Ascending aorta (tissue), 2 donors: Measurements from ENCODE around the gene LDB1. TPM values are rescaled to one million over a fixed set of nuclear protein-coding genes. Genes with fewer than 3 reads are reported as not detected.
A peak's percentile ranks its signal among the peaks of the same experiment; 100 is the strongest.

ENCODE experiments used
- DNase-seq, 2 donors: peaks; one replicate each; pipeline ENCODE4 v3.0.0-alpha.2; 2019; ENCODE audit warnings: low spot score in 2 of 2
- H3K27ac ChIP-seq, 2 donors: fragments of 200-600 bp; sonication (generic); one replicate each; pipeline ENCODE4 v1.5.1; 2016 to 2017; ENCODE audit warnings: mild to moderate bottlenecking in 1 of 2
- H3K27me3 ChIP-seq: fragments of 200-600 bp; sonication (generic); one replicate; pipeline ENCODE4 v1.5.1; 2017
- H3K36me3 ChIP-seq, 2 donors: fragments of 200-600 bp; sonication (generic); one replicate each; pipeline ENCODE4 v1.5.1; 2016
- H3K4me1 ChIP-seq, 2 donors: fragments of 200-600 bp; sonication (generic); one replicate each; pipeline ENCODE4 v1.5.1; 2016 to 2017; ENCODE audit warnings: mild to moderate bottlenecking in 1 of 2
- H3K4me3 ChIP-seq, 2 donors: fragments of 200-600 bp; sonication (generic); one replicate each; pipeline ENCODE4 v1.5.1; 2016 to 2017; ENCODE audit warnings: mild to moderate bottlenecking in 1 of 2
- H3K9me3 ChIP-seq, 2 donors: fragments of 200-600 bp; sonication (generic); one replicate each; pipeline ENCODE4 v1.5.1; 2016
- CTCF ChIP-seq, 3 experiments: fragments of 200-600 bp in 2 of 3; fragments of 450-650 bp in 1 of 3; sonication (generic) in 2 of 3; IDR thresholded peaks; one replicate each; pipeline ENCODE4 v1.5.1; 2016 to 2019; ENCODE audit warnings: antibody characterized with exemption in 3 of 3, mild to moderate bottlenecking in 1 of 3, moderate library complexity in 1 of 3
- intact Hi-C: fragments of 100-400 bp; cut with DNase I; formaldehyde crosslinking; loops from one replicate; pipeline ENCODE4 v1.15.1; 2023
- total RNA-seq: library from RNA; depleted of rRNA; stranded (reverse); fragments of >200 nt; gene quantifications from one replicate; pipeline ENCODE4 v1.1.0, GENCODE V29; 2016

The LDB1 gene
- total RNA-seq, 1 donor from 2014 or later: 29.8 TPM

GRCh38 chr10:102157224-102157623, 37.1 kb upstream of the LDB1 start:
- H3K4me1 ChIP-seq: peaks cover 8 to 11% of the 10 kb centered on the region in 2 donors
- DNase-seq: no peak
- intact Hi-C loops: no loop called here

GRCh38 chr10:102154466-102155116, 34.4 kb upstream of the LDB1 start:
- peaks cover 40 to 54% of the 10 kb centered on the region in 2 donors for H3K36me3 ChIP-seq

More at GRCh38 chr10:102157224-102157623, 37.1 kb upstream of the LDB1 start:
- Histone ChIP-seq H3K9me3 (no peaks in the 10 kb centered on the region), H3K27me3 (no peaks in the 10 kb centered on the region), H3K36me3 (peaks cover 56 to 65% of the 10 kb centered on the region in 2 donors), H3K27ac (no peak overlapping the region), H3K4me3 (no peak overlapping the region)
- TF ChIP-seq CTCF (IDR thresholded peaks at IDR 0.05): no peak

GRCh38 chr10:102153093-102153620, 33.0 kb upstream of the LDB1 start:
- peak overlapping the region; percentile 65 to 73 for H3K4me3 ChIP-seq
- intact Hi-C loops: loop anchor here (5.0 kb wide), 1 partner anchor 36 kb away; no protein-coding TSS in a partner anchor
- H3K9me3 ChIP-seq: no peaks in the 10 kb centered on the region
- H3K27ac ChIP-seq: peak overlapping the region; percentile 86 to 93
- peaks cover 40 to 54% of the 10 kb centered on the region in 2 donors for H3K36me3 ChIP-seq
- DNase-seq: no peak
- H3K27me3 ChIP-seq: no peaks in the 10 kb centered on the region
- no peak for TF ChIP-seq CTCF (IDR thresholded peaks at IDR 0.05)
- peaks cover 8 to 16% of the 10 kb centered on the region in 2 donors for H3K4me1 ChIP-seq

More at GRCh38 chr10:102154466-102155116, 34.4 kb upstream of the LDB1 start:
- H3K27ac ChIP-seq: no peak overlapping the region
- no peak overlapping the region for H3K4me3 ChIP-seq
- TF ChIP-seq CTCF (IDR thresholded peaks at IDR 0.05): no peak
- intact Hi-C loops: loop anchor here (5.0 kb wide), 1 partner anchor 37 kb away; no protein-coding TSS in a partner anchor
- H3K9me3 ChIP-seq: no peaks in the 10 kb centered on the region
- no peak for DNase-seq
- H3K27me3 ChIP-seq: no peaks in the 10 kb centered on the region
- H3K4me1 ChIP-seq: peaks cover 8 to 16% of the 10 kb centered on the region in 2 donors

GRCh38 chr10:102152545-102152890, 32.4 kb upstream of the LDB1 start:
- Histone ChIP-seq H3K36me3 (peaks cover 40 to 51% of the 10 kb centered on the region in 2 donors), H3K27me3 (no peaks in the 10 kb centered on the region), H3K27ac (peak overlapping the region; percentile 86 to 93), H3K4me3 (peak overlapping the region; percentile 65 to 73), H3K9me3 (no peaks in the 10 kb centered on the region), H3K4me1 (peaks cover 8 to 16% of the 10 kb centered on the region in 2 donors)
- intact Hi-C loops: loop anchor here (1.0 to 5.0 kb wide), 7 partner anchors 20 to 350 kb away; partner anchors contain the start of genes ACTR1A, CUEDC2, FBXL15 and GBF1
- no peak for TF ChIP-seq CTCF (IDR thresholded peaks at IDR 0.05)
- DNase-seq: no peak

- Histone ChIP-seq H3K4me1 (peaks cover 8 to 16% of the 10 kb centered on the region in 2 donors), H3K4me3 (peak within 1 kb of the TSS; percentile 65 to 73), H3K27me3 (no peaks in the 10 kb centered on the region), H3K27ac (peak within 1 kb of the TSS; percentile 86 to 93), H3K9me3 (no peaks in the 10 kb centered on the region), H3K36me3 (peaks cover 37 to 51% of the 10 kb centered on the region in 2 donors)
- no peak for TF ChIP-seq CTCF (IDR thresholded peaks at IDR 0.05)
- intact Hi-C loops: loop anchor here (1.0 to 5.0 kb wide), 7 partner anchors 20 to 350 kb away; partner anchors contain the start of genes ACTR1A, CUEDC2, FBXL15 and GBF1
- peak; percentile 98 to 100 for DNase-seq
Observed at GRCh38 chr10:102151774-102152544, 31.8 kb upstream of the LDB1 start, which contains the start of gene NOLC1. Gene NOLC1 (plus strand): TSS chr10:102152389. CDS start chr10:102152411, 22 bp downstream.
